GM12864 (cell line): ENCODE measurements around the gene DSCAM.
"Not testable (repeated sequence)": the region's sequence is repeated elsewhere in the genome, so short reads cannot be mapped to it uniquely, and the experiment has no call there.

Source experiments
- DNase-seq: peaks from one replicate; pipeline ENCODE4 v3.0.0-alpha.2; 2011; ENCODE audit warnings: low read depth
- H3K4me3 ChIP-seq: 2 replicates; pipeline ENCODE4 v1.5.1; 2011; ENCODE audit warnings: mild to moderate bottlenecking, low read depth, low read length, control low read depth
- CTCF ChIP-seq: IDR thresholded peaks from 2 replicates; pipeline ENCODE4 v1.5.1; 2011; ENCODE audit warnings: low read depth, mild to moderate bottlenecking, moderate library complexity, low read length, control low read depth, inconsistent platforms; ENCODE audit errors: missing control alignments

DSCAM gene

DNA sequence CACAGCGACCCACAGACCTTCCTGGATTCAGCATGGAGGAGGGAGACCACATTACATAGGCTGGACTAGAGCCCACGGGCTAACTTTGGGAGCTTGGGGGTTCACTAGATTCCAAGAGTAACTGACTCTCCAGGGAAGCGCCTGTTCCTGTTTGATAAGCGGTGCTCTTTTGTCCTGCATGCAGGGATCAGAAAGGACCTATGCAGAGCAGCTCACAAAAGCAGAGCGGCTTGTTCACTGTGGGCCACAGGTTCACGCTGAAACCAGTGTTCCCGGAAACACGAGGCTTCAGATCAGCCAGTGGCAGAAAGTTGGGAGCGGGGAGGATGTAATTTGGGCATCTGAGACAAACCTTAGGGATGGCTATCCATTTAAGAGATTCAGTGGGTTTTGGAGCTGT lies 575.8 kb downstream of the DSCAM start:
- no peak overlapping the region for H3K4me3 ChIP-seq
- no peak for TF ChIP-seq CTCF

GRCh38 chr21:40270047-40270446 lies 576.9 kb downstream of the DSCAM start:
- H3K4me3 ChIP-seq, result no peak overlapping the region
- TF ChIP-seq CTCF, result no peak
- DNase-seq, result no peak

More for the DNA sequence above, 575.8 kb downstream of the DSCAM start:
- DNase-seq, result no peak

DNA sequence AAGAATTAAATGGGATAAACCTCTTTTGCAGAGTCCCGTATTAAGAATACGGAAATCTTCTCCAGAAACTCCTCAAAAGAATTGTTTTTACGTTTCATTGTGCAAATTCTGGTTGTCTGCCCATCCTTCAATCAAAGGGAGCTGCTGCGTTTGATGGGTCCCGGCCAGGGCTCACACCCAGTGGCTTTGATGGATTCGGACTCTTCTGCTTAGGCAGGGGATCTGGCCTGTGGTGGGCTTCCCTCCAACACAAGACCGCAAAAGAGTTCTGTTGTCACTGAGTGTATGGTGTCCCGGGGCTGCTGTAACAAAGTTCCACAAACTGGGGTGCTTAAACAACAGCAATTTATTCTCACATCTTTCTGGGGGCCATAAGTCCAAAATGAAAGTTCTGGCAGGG lies 577.7 kb downstream of the DSCAM start:
- no peak for DNase-seq
- no peak overlapping the region for H3K4me3 ChIP-seq
- no peak for TF ChIP-seq CTCF

GRCh38 chr21:40258456-40258855 lies 588.5 kb downstream of the DSCAM start:
- DNase-seq, H3K4me3 ChIP-seq: not testable (repeated sequence)

DNA sequence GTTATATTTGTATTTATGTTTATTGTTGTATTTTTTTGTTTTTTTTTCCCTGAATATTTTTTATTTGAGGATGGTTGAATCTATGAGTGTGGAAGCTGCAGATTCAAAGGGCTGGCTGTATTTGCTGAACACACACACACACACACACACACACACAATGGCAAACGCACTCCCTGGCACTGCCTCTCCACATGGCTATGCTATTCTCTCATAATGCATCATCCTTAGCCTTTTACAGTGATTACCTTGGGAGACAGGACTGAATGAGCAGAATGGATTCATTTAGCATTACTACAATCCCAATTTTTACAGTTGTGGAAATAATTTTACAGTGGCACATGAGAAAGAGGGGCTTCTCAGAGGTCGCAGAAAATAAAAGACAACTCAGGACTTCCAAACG lies 589.6 kb downstream of the DSCAM start:
- no peak for DNase-seq
- no peak for TF ChIP-seq CTCF
- H3K4me3 ChIP-seq, result no peak overlapping the region

GRCh38 chr21:40255518-40256444 lies 591.2 kb downstream of the DSCAM start:
- DNase-seq, result no peak
- no peak for TF ChIP-seq CTCF
- H3K4me3 ChIP-seq, result no peak overlapping the region

DNA sequence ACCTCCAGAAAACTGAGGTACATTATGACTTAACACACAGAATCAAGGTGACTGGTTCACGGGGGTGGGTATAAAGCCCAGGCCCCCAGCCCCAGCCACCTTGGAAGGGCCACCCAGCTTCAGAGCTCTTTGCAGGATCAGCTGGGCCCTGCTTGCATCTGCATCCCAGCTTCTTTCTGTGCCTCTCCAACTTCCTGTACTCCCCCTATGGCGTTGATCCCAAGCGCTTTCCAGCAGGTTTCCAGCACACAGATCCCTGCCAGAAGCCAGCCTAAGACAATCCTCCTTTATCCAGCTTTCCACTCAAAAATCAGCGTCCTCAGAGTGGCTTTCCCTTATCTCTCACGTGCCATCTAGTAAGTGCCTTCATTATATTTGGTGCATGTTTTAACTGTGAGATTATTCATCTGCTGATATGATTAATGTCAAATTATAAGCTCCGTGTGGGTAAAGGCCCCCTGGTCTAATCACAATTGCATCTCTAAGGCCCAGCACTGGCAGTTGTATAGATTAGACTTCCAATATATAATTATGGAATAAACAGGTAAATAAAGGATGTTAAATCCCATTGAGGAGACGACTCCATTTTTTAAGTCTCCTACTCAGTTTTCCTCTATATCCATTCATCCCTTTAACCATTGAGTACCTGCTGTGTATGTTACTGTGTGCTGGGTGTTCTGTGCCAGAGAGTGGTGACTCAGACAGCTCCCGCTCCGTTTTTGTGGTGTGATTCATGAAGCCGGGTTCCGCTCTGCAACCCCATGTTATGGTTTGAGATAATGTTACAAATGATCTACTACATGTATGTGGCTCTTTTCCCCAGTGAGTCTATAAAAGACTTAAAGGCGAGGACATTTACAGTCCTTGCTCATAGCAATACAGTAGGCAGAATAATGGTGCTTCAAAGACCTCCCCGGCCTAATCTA lies 592.2 kb downstream of the DSCAM start:
- no peak for DNase-seq
- no peak overlapping the region for H3K4me3 ChIP-seq
- no peak for TF ChIP-seq CTCF
